GM19397 (cell line): ENCODE measurements around the gene SUFU.
A peak's percentile ranks its signal among the peaks of the same experiment; 100 is the strongest.

Experiments used
- ATAC-seq: cut with Tn5 transposase; IDR thresholded peaks from one replicate; pipeline ENCODE4 v1.9.1; 2021; ENCODE audit warnings: mild to moderate bottlenecking, moderate library complexity; ENCODE audit not compliant: unreplicated experiment

SUFU gene

GRCh38 chr10:102631525-102632393 is 128.0 kb downstream of the SUFU start:
- no peak for ATAC-seq

- ATAC-seq = no peak
Measured at GRCh38 chr10:102632394-102633111, 128.8 kb downstream of the SUFU start.

- ATAC-seq = no peak
Measured at GRCh38 chr10:102633287-102633686, 129.5 kb downstream of the SUFU start.

GRCh38 chr10:102633848-102634247 is 130.1 kb downstream of the SUFU start:
- no peak for ATAC-seq

DNA sequence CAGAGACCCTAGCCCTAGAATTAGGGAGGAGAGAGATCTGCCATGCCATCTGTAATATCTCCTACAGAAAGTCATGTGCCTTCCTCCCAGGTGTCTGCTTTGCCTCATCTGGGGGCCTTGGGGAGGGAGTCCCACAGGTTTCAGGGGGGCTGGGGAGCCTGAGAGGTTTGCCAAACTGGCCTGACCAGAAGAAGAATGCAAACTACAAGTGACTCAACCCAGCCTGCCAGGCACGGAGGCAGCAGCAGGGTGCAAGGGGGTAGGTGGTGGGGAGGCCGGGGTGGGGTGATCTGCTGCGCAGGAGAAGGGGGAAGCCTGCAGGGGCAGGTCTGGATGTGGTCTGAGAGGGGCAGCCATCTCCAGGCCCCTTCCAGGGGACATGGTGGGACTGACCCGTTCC is 130.9 kb downstream of the SUFU start:
- ATAC-seq = no peak

- ATAC-seq = no peak
Measured at GRCh38 chr10:102635377-102635776, 131.6 kb downstream of the SUFU start.

GRCh38 chr10:102639537-102639936 is 135.8 kb downstream of the SUFU start:
- no peak for ATAC-seq

- no peak for ATAC-seq
Measured at GRCh38 chr10:102641402-102641801, 137.6 kb downstream of the SUFU start.

DNA sequence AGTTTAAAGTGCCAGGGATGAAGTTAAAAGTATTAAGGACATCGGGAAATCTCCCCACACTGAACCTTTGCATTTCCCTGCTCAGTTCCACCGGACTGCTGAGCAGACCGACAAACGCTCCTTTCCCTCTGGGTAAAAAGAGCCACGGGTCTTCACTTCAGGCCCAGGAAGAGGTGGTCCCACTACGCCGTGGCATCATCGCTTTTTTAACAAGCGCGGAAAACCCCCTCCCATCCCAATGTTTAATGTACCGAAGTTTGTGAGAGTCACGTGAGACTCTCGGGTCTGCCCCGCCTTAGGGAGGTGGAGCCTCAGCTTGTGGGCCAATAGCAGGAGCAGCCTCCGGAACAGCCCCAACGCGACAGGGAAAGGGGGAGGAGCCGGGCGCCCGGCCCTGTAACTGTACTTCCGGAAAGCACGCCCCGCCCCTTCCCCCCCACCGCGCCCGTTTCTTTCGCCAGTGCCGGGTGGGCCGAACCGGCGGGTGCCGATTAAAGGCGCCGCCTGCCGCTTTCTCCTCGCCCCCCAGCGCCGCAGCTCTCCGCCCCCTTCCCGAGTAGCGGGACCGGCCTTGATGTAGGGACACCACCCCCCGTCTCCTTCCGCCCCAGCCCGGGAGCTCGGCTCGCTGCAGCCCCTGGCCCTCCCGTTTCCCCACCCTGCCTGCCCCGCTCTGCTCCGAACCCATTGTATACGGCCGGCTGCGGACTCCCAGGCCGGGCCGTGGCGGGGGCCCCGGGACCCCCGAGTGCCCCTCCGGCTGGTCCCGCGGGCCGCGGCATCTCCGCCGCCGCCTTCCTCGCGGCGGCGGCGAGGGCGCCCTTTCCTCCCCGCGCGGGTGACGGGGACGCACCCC is 138.3 kb downstream of the SUFU start:
- peak; percentile 51 for ATAC-seq

GRCh38 chr10:102642736-102643335 is 139.1 kb downstream of the SUFU start:
- peak; percentile 1 for ATAC-seq

DNA sequence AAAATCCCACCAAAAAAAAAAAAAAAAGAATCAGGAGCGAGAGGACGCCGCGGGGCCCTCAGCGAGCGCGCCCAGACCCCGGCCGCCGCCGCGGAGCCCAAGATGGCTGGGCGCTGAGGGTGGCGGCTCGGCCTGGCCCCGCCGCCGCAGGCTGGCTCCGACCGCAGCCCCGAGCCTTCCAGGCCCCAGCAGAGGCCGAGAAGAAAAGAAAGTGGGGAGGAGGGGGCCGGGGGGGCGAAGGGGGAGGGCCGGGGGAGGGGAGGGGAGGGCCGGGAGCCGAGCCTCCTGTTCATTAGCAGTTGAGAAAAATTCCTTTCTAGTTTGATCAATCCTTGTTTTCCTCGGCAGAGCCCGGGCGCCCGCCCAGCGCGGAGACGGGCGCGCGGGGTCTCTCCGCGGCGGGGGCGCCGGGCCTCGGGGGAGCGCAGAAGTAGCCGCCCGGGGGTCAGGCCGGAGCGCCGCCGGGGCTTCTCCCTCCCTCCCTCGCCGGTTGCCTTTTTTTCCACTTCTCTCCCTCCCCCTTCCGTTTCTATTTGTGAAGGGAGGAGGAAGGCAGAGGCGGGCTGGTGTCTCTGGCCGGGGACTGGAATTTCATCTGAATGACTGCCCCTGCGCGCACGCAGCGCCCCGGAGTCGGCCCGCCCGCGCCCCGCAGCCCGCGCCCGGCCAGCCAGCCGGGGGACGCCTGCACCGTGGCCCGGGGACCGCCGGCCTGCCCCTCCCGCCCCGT is 139.7 kb downstream of the SUFU start:
- peak; percentile 1 for ATAC-seq

DNA sequence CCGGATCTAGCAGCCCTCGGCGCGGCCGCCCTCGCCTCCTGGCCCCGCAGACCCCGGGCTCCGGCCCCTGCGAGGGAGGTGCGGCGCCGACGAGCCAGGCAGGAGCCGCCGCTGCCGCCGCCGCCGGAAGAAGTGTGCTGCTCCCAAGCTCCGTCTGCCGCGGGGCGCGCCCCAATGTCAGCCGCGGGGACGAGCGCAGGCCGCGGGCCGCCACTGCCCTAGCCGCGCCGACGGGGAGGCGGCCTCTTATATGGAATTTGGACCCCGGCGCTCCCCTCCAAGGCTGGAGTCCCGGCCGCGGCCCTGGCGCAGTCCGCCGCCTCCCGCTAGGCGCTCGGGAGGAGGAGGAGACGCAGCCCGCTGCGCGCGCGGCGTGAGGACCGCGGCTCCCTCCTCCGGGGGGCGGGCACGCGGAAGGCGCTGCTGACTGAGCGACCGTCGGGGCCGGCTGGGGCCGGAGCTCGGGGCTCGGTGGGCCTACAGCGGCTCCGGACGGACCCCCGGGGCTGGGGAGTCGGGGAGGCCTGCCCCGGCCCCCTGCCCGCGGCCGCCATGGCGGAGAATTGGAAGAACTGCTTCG is 140.4 kb downstream of the SUFU start, which contains the start of gene TRIM8:
TRIM8 (plus strand) TSS at position 414 of the 580 bp plus-strand sequence; CDS start at position 553, 139 bp downstream.
- ATAC-seq = peak; percentile 15

DNA sequence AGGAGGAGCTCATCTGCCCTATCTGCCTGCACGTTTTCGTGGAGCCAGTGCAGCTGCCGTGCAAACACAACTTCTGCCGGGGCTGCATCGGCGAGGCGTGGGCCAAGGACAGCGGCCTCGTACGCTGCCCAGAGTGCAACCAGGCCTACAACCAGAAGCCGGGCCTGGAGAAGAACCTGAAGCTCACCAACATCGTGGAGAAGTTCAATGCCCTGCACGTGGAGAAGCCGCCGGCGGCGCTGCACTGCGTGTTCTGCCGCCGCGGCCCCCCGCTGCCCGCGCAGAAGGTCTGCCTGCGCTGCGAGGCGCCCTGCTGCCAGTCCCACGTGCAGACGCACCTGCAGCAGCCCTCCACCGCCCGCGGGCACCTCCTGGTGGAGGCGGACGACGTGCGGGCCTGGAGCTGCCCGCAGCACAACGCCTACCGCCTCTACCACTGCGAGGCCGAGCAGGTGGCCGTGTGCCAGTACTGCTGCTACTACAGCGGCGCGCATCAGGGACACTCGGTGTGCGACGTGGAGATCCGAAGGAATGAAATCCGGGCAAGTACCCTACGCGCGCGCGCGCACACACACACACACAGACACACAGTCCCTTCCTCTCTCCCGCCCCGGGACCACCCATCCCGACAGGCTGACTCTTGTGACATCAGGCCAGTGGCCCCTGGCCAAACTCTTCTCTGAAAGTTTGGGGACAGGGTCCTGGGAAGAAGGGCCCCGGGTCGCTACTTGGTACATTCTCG is 141.0 kb downstream of the SUFU start:
- ATAC-seq = peak; percentile 12

DNA sequence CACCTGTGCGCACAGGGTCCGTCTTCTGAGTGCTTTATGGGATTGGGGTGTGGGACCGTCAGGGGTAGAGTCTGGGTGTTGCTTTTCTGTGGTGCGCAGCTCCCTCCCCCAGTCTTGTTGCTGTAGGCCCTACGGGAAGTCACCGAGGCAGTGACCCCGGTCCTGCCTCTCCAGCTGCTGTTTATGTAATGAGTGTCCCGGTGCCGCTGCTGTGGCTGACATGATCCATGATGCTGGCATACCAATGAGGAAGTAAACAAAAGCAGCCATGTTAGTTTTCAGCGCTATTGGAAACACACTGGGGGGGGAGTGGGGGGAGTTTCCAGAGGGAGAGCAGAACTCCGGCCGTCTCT is 141.6 kb downstream of the SUFU start:
- no peak for ATAC-seq

DNA sequence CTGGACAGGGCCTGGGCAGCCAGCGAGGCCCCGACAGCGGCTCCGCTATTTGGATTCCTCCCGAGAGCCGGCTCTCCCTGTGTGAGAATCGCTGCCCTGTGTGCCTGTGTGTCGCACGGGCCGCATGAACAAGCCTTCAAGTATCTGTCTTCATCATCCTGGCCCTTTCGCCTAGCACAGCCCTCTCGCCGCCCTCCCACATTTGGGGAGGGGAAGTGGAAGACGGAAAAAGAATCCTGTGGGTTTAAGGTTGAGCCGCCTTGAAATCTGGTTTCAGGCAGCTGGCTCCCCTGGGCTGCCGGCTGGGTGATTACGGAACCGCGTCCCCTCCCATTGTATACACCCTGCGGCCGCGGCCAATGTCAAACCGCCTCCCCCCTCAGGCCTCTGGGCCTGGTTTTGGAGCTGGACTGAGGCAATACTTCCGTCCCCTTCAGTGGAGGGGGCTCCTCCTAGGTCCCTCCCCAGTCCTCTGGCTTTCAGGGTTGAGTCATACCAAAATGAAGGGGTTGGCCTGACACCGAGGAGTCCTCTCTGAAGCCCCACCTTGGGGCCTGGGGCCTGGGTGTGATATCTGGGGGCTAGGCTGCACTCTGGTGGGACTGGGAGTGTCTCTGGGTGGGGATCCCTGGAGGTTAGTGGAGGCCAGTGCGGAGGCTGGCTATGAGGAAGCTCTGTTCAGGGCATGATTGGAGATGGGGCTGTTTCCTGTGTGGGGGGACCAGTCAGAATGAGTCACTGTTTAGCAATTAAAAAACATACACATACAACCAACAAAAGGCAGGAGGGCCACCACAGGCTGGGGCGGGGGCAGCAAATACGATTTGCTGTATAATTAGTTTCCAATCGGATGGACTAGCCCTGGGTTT is 142.2 kb downstream of the SUFU start:
- ATAC-seq = no peak

DNA sequence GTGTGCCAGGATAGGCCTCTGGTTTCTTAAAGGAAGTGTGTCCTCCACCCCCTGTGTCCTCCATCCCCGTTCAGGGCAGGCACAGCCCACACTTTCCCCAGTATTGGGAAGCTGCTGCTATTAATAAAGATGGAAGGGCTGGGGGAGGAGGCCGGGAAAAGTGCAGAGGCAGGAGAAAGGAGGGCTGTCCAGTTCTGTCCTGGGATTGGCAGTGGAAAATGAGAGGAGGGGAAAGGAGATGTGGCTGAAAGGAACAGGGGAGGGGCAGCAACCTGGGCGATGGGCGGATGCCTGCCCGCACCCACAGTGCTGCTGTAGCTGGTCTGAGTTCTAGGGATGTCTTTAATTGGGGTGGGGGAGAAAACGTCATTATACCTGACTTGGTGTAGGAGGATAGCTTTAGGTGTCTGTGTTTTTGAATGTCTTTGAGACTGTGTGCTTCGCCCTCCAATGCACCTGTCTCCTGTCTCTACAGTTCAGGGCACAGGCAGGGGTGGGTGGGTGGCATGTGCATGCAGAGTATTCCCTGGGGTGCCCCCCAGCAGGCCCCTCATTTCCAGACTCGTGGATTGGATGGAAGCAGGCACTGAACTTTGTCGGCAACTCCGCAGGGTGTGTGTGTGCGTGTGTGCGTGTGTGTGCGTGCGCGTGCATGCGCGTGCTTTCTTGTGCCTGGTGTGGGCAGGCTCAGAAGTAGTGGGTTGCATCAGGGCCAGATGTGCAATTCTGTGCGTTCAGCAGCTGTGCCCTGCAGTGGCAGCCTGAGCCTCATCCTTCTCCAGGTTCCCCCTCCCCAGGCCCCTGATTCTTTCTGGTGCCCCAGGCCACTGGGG is 143.1 kb downstream of the SUFU start:
- no peak for ATAC-seq
